GM18951 (cell line): Measurements from ENCODE around the gene TACC2.

Source experiments
- POLR2A ChIP-seq: IDR thresholded peaks from 4 replicates; pipeline ENCODE4 v1.6.1; 2011; ENCODE audit warnings: mild to moderate bottlenecking; ENCODE audit not compliant: insufficient read length, insufficient read depth; ENCODE audit errors: extremely low read depth
- in situ Hi-C: fragments of 300-500 bp; cut with MboI; formaldehyde crosslinking; loops from one replicate; pipeline ENCODE4 v1.12.0; 2022; ENCODE audit warnings: low sequenced_read_pairs, mixed read lengths, inconsistent platforms; ENCODE audit not compliant: unreplicated experiment

The TACC2 gene

DNA sequence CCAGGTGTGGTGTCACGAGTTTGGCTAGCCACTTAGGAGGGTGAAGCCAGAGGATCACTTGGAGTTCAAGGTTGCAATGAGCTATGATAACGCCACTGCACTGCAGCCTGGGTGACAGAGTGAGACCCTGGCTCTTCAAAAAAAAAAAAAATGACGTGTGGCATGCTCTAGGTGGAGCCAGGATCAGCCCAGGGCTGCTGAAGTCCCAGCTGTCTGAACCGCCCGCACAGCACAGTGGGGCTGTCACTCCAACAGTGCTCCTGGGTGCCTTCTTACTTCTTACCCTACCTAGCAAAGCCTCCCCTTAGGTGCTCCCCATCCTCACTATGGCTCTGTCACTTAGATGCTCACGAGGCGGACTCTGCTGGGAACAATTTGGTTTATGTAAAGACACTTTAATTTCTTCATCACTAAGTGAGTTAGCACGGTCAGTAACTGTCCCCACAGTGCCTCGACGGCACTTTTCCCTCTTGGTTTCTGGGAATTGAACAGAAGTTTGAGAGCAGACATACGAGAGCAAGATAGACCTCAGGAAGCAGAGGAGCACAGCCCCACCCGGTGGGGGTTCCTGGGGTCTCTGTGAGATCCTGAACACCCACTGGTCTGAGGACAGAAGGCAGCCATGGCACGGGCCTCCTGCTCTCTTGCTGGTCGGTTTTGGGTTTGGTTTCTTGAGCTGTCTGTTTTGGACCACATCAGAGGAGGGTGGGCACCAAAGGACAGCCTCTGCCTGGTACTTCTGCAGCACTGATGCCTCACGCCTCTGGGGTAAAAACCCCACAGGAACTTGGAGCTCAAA is 215.9 kb downstream of the TACC2 start:
- in situ Hi-C loops = no loop called here
- TF ChIP-seq POLR2A = no peak

DNA sequence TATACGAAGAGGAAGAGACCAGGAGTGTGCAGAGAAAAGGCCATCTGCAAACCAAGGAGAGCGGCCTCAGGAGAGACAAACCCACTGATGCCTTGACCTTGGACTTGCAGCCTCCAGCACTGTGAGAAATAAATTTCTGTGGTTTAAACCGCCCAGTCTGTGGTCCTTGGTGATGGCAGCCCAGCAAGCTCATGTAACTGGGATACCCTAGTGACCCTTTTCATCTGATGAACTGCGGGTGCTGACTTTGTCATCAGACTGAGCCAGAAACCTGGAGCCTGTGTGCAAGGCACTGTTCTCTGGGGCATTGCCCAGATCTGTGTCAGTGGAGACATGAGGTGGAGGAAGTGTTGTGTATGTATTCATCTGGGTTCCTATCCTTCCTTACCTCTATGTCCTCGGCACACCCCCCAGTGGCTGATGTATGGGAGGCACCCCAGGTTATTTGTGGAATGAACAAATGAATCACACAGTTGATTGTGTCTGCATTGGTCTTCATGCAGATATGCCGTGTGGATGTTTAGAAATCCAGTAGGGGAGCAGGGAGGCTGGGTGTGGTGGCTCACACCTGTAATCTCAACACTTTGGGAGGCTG is 217.6 kb downstream of the TACC2 start:
- in situ Hi-C loops = no loop called here
- no peak for TF ChIP-seq POLR2A

DNA sequence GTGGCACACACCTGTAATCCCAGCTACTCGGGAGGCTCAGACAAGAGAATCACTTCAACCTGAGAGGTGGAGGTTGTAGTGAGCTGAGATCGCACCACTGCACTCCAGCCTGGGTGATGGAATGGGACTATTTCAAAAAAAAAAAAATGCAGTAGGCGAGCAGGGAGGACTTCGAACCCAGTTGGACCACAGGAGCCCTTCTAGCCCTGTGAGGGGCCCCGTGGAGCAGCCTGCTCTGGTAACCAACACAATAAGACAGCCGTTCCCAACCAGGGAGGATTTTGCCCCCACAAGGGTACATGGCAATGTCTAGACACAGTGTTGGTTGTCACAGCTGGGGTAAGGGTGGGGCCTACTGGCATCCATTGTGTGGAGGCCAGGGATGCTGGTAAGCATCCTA is 218.2 kb downstream of the TACC2 start:
- TF ChIP-seq POLR2A = no peak
- in situ Hi-C loops = no loop called here

DNA sequence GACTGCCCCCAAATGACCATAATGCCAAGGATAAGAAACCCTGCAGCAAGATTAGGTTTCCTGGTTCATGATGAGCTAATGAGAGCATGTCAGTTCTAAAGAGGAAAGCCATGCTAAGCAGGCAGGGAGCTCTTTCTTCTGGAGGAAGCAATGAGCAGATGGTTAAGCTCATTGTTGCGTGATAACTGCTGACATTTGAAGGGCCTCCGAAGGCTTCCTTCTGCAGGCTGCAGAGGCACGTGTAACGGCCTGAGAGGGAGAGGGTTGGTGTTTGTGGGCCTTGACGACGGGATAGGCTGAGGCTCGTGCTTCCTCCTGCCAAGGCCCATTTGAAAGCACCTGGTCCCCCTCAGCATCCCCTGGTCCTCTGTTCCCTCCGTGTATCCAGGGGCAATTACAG is 218.6 kb downstream of the TACC2 start:
- no peak for TF ChIP-seq POLR2A
- in situ Hi-C loops = no loop called here

DNA sequence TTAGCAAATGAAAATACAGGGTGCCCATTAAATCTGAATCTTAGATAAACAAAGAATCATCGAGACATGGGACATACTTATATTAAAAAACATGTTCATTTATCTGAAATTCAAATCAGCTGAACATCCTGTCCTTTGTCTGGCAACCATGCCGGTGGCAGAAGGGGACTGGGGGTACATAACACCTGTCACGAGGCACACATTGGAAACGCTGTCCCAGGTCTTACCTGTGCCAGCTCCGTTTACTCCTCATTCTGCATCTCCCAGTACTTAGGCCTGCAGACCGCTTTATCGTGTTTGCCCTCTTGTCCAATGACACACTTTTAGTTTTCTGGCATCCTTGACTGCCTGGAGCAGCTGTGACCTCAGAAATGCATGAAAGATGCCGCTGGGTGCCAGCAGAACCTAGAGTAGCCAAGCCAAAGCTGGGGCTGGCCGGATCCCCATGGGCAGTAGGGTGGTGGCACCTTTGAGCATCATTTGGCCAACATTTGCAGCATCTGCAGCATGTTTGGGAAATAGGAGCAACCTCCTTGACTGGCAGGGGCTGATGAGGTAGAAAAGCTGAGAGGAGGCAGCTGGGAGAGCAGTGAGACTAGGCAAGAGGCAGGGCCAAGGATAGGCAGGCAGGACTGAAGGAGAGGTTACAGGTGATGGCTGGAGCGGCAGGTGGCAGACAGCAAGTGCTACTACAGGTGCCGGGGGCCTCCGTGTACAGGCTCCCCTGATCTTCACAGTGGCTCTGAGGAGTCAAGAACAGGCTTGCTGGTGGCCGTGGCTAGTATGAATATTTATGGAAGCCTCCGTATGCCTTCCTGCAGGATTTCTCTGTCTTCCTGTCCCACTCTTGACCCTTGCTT is 219.8 kb downstream of the TACC2 start:
- in situ Hi-C loops = no loop called here
- TF ChIP-seq POLR2A = no peak

DNA sequence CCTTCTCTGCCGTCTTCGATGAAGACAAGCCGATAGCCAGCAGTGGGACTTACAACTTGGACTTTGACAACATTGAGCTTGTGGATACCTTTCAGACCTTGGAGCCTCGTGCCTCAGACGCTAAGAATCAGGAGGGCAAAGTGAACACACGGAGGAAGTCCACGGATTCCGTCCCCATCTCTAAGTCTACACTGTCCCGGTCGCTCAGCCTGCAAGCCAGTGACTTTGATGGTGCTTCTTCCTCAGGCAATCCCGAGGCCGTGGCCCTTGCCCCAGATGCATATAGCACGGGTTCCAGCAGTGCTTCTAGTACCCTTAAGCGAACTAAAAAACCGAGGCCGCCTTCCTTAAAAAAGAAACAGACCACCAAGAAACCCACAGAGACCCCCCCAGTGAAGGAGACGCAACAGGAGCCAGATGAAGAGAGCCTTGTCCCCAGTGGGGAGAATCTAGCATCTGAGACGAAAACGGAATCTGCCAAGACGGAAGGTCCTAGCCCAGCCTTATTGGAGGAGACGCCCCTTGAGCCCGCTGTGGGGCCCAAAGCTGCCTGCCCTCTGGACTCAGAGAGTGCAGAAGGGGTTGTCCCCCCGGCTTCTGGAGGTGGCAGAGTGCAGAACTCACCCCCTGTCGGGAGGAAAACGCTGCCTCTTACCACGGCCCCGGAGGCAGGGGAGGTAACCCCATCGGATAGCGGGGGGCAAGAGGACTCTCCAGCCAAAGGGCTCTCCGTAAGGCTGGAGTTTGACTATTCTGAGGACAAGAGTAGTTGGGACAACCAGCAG is 221.7 kb downstream of the TACC2 start:
- in situ Hi-C loops = no loop called here

DNA sequence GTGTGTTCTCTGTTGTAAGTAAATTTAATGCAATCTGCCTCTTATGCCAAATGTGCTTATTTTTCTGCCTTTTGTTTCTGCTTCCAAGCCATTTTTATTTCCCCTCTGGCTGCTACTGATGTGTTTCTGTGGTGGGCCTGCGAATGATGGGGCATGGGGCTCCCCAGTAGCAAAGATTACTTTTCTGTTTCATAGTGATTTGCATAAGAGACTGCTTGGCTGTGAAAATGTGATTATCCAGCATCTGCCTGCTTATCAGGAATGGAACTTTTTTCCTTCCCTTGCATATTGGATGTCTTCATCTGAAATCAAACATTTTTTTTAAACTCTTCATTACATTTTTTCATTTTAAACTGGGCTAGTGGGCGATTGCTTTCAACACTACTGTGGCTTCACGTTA is 224.4 kb downstream of the TACC2 start:
- TF ChIP-seq POLR2A = no peak
- in situ Hi-C loops = no loop called here

More for the DNA sequence above, 221.7 kb downstream of the TACC2 start:
- no peak for TF ChIP-seq POLR2A

DNA sequence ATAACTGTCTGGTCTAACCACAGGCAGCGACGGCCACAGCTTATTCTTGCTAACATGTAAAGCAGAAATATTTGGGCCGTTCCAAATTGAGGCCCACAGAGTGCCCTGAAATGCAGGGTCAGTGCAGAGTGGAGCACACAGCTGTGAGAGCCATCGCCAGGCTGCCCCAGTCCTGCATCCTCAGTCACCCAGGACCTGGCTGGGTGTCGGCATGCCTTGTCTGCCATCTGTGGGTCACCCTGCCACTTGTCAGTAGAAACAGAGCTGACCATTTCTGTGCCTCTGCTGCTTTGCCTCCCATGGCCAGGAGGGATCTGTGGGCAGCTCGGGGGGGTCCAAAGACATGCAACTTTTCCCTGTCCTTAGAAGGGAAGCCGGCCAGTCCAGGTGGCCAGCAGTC is 224.8 kb downstream of the TACC2 start:
- no peak for TF ChIP-seq POLR2A
- in situ Hi-C loops = no loop called here

DNA sequence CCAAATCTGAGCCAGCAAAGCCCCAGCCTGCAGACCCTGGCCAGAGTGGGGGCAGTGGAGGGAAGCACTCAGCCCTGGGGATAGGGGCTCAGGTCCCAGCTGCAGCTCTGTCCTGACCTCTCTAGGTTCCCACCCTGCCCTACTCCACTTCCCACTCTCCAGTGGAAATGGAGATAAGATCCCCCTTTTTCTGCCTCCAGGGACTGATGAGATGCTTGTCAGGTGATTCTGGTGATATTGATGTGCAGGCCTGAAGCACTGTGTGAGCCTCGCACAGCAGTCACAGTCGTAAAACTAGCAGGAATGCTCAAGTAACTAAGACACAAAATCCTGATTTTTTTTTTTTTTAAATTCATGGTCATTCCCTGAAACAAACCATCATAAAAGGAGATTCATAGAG is 227.1 kb downstream of the TACC2 start:
- in situ Hi-C loops = no loop called here
- no peak for TF ChIP-seq POLR2A

DNA sequence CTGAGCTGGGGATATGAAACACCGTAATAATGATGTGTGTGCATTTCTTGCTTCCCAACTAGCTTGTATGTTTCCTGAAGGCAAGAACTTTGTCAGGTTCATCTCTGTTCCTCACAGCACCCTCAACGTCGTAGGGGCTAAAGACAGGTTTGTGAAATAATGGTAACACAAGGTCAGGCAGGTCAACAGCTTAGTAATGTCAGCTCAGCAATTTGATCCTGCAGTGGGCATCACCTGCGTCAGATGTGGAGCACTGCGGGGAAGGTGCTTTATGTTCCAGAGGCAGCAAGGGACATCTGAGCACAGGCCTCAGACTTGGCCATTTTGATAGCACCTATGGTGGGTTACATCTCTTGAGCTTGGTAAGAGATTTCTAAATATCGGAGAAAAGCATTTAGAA is 230.4 kb downstream of the TACC2 start:
- in situ Hi-C loops = no loop called here
- TF ChIP-seq POLR2A = no peak

DNA sequence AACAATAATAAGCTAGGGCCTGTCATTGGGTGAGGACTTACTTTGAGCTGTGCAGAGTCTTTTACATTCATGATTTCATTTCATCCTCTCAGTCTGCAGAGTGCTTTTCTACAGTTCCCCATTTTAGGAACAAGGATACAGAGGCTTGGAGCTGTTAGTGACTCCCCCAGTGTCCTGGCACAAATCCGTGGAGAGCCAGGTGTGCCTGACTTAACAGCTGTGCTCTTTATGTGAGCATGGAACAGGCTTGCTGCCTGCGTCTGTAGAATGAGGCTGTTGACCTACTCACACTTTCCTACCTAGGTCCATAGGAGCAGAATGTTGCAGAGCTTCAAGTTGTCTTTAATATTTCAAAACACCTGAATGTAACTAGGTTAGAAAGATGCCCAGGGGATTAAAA is 231.8 kb downstream of the TACC2 start:
- in situ Hi-C loops = no loop called here
- no peak for TF ChIP-seq POLR2A

DNA sequence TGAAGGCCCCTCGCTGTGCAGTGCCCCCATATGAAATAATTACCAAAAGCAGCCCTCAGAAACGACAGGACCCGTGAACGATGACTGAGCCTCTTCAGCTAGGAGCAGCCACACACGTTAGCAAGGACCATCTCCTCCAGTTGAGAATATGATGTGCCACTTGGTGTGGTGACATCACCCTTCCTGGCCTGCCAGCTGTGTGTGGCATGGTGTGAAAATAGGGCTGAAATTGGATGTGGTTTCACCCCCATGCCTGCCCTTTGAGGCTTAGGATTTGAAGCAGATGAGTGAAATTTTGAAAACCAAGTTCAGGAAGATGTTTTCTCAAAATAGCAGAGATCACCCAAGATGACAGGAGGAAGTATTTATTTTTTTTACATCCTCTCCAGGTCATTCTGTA is 233.0 kb downstream of the TACC2 start:
- in situ Hi-C loops = no loop called here
- no peak for TF ChIP-seq POLR2A

DNA sequence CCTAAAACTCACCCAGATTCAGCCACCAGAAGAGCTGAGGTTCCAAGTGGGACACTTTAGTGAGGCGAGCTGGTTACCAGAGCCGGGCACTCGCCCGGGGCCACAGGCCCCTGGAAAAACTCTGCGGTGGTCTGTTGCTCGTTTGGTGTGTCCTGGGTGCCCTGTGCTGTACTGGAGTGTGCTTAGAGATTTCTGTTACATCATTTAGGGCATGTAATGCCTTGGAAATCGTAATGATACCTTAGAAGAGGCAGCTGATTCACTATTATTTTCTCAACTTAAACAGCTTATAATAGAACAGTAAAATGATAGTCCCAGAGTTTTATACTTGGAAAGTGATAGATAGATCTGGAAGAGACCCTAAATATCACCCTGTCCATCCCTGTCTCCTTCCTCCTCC is 233.7 kb downstream of the TACC2 start:
- no peak for TF ChIP-seq POLR2A
- in situ Hi-C loops = no loop called here
